HG02870 (cell line): Measurements from ENCODE around the gene IGSF9B.

Source experiments
- ATAC-seq: cut with Tn5 transposase; IDR thresholded peaks from one replicate; pipeline ENCODE4 v1.9.1; 2021; ENCODE audit warnings: mild to moderate bottlenecking, moderate library complexity; ENCODE audit not compliant: unreplicated experiment

The IGSF9B gene

GRCh38 chr11:133957900-133958299 is 1.1 kb upstream of the IGSF9B start:
- no peak for ATAC-seq

- no peak for ATAC-seq
These were observed 785 bp downstream of the IGSF9B start for GRCh38 chr11:133955945-133956421.

- ATAC-seq: no peak
These were observed 1.5 kb downstream of the IGSF9B start for GRCh38 chr11:133955081-133955891.

- ATAC-seq: no peak
These were observed 2.8 kb downstream of the IGSF9B start for GRCh38 chr11:133953999-133954398.

GRCh38 chr11:133953547-133953946 is 3.2 kb downstream of the IGSF9B start:
- ATAC-seq: no peak

GRCh38 chr11:133952199-133953190 is 4.3 kb downstream of the IGSF9B start:
- no peak for ATAC-seq

GRCh38 chr11:133951327-133952198 is 5.2 kb downstream of the IGSF9B start:
- no peak for ATAC-seq

GRCh38 chr11:133950874-133951326 is 5.9 kb downstream of the IGSF9B start:
- ATAC-seq: no peak

- no peak for ATAC-seq
These were observed 6.3 kb downstream of the IGSF9B start for GRCh38 chr11:133950421-133950820.

- ATAC-seq: no peak
These were observed 7.6 kb downstream of the IGSF9B start for GRCh38 chr11:133949129-133949528.

GRCh38 chr11:133948711-133949110 is 8.1 kb downstream of the IGSF9B start:
- no peak for ATAC-seq

GRCh38 chr11:133947321-133947756 is 9.4 kb downstream of the IGSF9B start:
- no peak for ATAC-seq

GRCh38 chr11:133946541-133947318 is 10.0 kb downstream of the IGSF9B start:
- no peak for ATAC-seq

GRCh38 chr11:133946051-133946450 is 10.7 kb downstream of the IGSF9B start:
- ATAC-seq: no peak

GRCh38 chr11:133945087-133945974 is 11.4 kb downstream of the IGSF9B start:
- ATAC-seq: no peak

GRCh38 chr11:133943950-133944698 is 12.6 kb downstream of the IGSF9B start:
- no peak for ATAC-seq

GRCh38 chr11:133942577-133942976 is 14.2 kb downstream of the IGSF9B start:
- no peak for ATAC-seq

GRCh38 chr11:133941546-133941945 is 15.2 kb downstream of the IGSF9B start:
- no peak for ATAC-seq
